PFSK-1 (cell line): Measurements from ENCODE around the gene NRK.

Experiments used
- FOXP2 ChIP-seq: optimal IDR thresholded peaks from 2 replicates; pipeline ENCODE3; 2011; ENCODE audit warnings: borderline replicate concordance, control low read depth, inconsistent platforms; ENCODE audit not compliant: insufficient read depth; ENCODE audit errors: extremely low read length, extremely low read depth
- POLR2AphosphoS5 ChIP-seq: IDR thresholded peaks from 2 replicates; pipeline ENCODE4 v1.6.1; 2012; ENCODE audit warnings: low read depth, mild to moderate bottlenecking, control low read depth, low read length, moderate library complexity
- TF ChIP-seq, protein P1 (sequence below), 2 experiments: IDR thresholded peaks; 2 replicates each; pipeline versions ENCODE4 v1.6.1 to v1.8.0; 2011 to 2012; ENCODE audit warnings: low read depth in 2 of 2, low read length in 2 of 2, control low read depth in 1 of 2, inconsistent platforms in 1 of 2, mild to moderate bottlenecking in 1 of 2, moderate library complexity in 1 of 2; ENCODE audit not compliant: insufficient read depth in 1 of 2

- TF ChIP-seq POLR2AphosphoS5 (no peak), FOXP2 (no peak)
- TF ChIP-seq, protein P1, sequence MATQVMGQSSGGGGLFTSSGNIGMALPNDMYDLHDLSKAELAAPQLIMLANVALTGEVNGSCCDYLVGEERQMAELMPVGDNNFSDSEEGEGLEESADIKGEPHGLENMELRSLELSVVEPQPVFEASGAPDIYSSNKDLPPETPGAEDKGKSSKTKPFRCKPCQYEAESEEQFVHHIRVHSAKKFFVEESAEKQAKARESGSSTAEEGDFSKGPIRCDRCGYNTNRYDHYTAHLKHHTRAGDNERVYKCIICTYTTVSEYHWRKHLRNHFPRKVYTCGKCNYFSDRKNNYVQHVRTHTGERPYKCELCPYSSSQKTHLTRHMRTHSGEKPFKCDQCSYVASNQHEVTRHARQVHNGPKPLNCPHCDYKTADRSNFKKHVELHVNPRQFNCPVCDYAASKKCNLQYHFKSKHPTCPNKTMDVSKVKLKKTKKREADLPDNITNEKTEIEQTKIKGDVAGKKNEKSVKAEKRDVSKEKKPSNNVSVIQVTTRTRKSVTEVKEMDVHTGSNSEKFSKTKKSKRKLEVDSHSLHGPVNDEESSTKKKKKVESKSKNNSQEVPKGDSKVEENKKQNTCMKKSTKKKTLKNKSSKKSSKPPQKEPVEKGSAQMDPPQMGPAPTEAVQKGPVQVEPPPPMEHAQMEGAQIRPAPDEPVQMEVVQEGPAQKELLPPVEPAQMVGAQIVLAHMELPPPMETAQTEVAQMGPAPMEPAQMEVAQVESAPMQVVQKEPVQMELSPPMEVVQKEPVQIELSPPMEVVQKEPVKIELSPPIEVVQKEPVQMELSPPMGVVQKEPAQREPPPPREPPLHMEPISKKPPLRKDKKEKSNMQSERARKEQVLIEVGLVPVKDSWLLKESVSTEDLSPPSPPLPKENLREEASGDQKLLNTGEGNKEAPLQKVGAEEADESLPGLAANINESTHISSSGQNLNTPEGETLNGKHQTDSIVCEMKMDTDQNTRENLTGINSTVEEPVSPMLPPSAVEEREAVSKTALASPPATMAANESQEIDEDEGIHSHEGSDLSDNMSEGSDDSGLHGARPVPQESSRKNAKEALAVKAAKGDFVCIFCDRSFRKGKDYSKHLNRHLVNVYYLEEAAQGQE (IDR thresholded peaks at IDR 0.05; ENCODE audit: insufficient read depth in 1 of 2, low read depth in 2 of 2, low read length in 2 of 2), result no peak
Observed at GRCh38 chrX:105823092-105823455, 735 bp downstream of the NRK start.
